ENCODE data around the gene ACTR3. TPM values are rescaled to one million over a fixed set of nuclear protein-coding genes. Genes with fewer than 3 reads are reported as not detected.

Gene ACTR3
- total and polyA plus RNA-seq, 2 of the 8 experiments (the other 6 are each of a cell fraction or from before 2014, with no cell fraction given) = 51.7 to 184 TPM

DNA sequence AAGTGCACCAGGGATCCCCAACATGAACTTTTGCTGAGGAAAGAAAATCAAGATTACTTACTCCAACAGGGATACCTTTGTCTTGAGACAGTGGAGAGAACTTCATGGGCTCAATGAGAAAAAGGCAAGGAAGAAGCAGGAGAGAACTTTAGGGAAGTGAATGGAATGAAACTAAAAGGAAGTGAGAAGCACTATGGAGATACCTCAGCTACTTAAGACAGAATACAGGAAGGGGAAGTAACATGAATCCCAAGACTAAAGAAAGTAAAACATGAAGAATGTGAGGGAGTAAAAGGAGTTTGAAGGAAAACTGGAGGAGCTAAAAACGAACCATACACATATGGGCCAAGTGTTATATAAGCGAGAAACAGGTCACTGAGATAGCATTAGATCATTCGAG lies 32.4 kb upstream of the ACTR3 start:
- H3K27ac ChIP-seq (ENCODE audit: low read depth, low read length) = no peak overlapping the region
- no peak for FAIRE-seq
- no peaks in the 10 kb centered on the region for H4K20me1 ChIP-seq (replicated peaks in 1 of 2; ENCODE audit: control insufficient read depth in 1 of 2, insufficient read depth in 2 of 2, low read length in 2 of 2)
- H2BK12ac ChIP-seq (ENCODE audit: low read depth, low read length) = no peak overlapping the region
- no peak overlapping the region for H3K18ac ChIP-seq (ENCODE audit: extremely low read depth, low read length)
- no peak overlapping the region for H2AFZ ChIP-seq (ENCODE audit: low read length)
- H3K79me2 ChIP-seq (ENCODE audit: control insufficient read depth in 1 of 2, insufficient read depth in 2 of 2, low read length in 2 of 2) = no peaks in the 10 kb centered on the region
- H3K4ac ChIP-seq (replicated peaks; ENCODE audit: insufficient read length, low read depth, low read length) = no peak overlapping the region
- H3K79me1 ChIP-seq (ENCODE audit: low read depth, low read length) = no peaks in the 10 kb centered on the region
- no peak overlapping the region for H4K8ac ChIP-seq (ENCODE audit: extremely low read depth, insufficient read depth, low read length)
- ChIA-PET POLR2A (ENCODE audit: partially characterized antibody) (no interaction called here), CTCF (ENCODE audit: partially characterized antibody) (interaction anchor here (1.1 kb wide), 1 partner anchor 10 kb away, joined by 3 read pairs; no protein-coding TSS in a partner anchor)
- 0 out of 7 replicates have a peak, but pooled peaks cover 0 to under 1% (median 0%) of the 10 kb centered on the region in 4 experiments for H3K27me3 ChIP-seq (replicated peaks in 1 of 4; ENCODE audit: control insufficient read depth in 3 of 4, extremely low read depth in 1 of 4, insufficient read depth in 3 of 4, low read length in 3 of 4)
- no peak overlapping the region for H3K4me2 ChIP-seq (ENCODE audit: insufficient read depth in 1 of 2, low read depth in 2 of 2, low read length in 2 of 2)
- H3K23ac ChIP-seq (ENCODE audit: insufficient read length) = no peak overlapping the region
- no peak overlapping the region for H4K5ac ChIP-seq (ENCODE audit: insufficient read length, low read depth, low read length)
- no peak overlapping the region for H2BK120ac ChIP-seq (replicated peaks; ENCODE audit: low read depth, low read length)
- no peak overlapping the region for H2BK5ac ChIP-seq (ENCODE audit: low read depth, low read length)
- no peak overlapping the region for H4K91ac ChIP-seq (replicated peaks; ENCODE audit: insufficient read length, low read length)
- 89% methylated on average over 3 of the region's 3 CpGs; no CpG with 5 or more reads in 1 of the 2 experiments for WGBS, 2 experiments (ENCODE audit: extremely low coverage in 1 of 2, insufficient coverage in 1 of 2, insufficient read length in 1 of 2, insufficient replicate concordance in 2 of 2, low coverage in 1 of 2, low lambda C conversion rate in 2 of 2, missing lambda C conversion rate in 1 of 2)
- H3K14ac ChIP-seq (ENCODE audit: insufficient read length) = no peak overlapping the region
- no peak overlapping the region for H2AK5ac ChIP-seq (ENCODE audit: low read depth, low read length)
- H3K36me3 ChIP-seq (ENCODE audit: control insufficient read depth in 2 of 4, insufficient read depth in 4 of 4, low read length in 3 of 4) = no peaks in the 10 kb centered on the region
- H3K9ac ChIP-seq (replicated peaks in 1 of 4; ENCODE audit: extremely low read depth in 1 of 4, low read depth in 3 of 4, low read length in 3 of 4) = no peak overlapping the region
- H3K9me3 ChIP-seq (ENCODE audit: insufficient read depth in 2 of 2, low read depth in 1 of 2, low read length in 1 of 2) = no peaks in the 10 kb centered on the region
- no peak for DNase-seq (ENCODE audit: low read depth in 1 of 2, low spot score in 2 of 2)
- H3K4me3 ChIP-seq (ENCODE audit: extremely low read depth in 1 of 4, insufficient read depth in 2 of 4, low read depth in 3 of 4, low read length in 4 of 4) = no peak overlapping the region
- no peak overlapping the region for H2BK15ac ChIP-seq (ENCODE audit: low read length)
- no peak overlapping the region for H3K56ac ChIP-seq (replicated peaks; ENCODE audit: insufficient read length, low read depth, low read length)
- no peaks in the 10 kb centered on the region for H3K4me1 ChIP-seq (replicated peaks in 1 of 4; ENCODE audit: control insufficient read depth in 3 of 4, insufficient read depth in 4 of 4, low read length in 3 of 4)
- H3K23me2 ChIP-seq (ENCODE audit: low read depth, low read length) = no peaks in the 10 kb centered on the region; the same call in 1 of the 2 replicates
- no peak overlapping the region for H2BK20ac ChIP-seq (ENCODE audit: low read length)
- TF ChIP-seq RAD21 (IDR thresholded peaks at IDR 0.05 in 1 of 2, conservative IDR thresholded peaks at IDR 0.05 in 1 of 2; ENCODE audit: low read depth in 2 of 2, low read length in 2 of 2) (no peak), SP1 (IDR thresholded peaks at IDR 0.05; ENCODE audit: low read depth, low read length) (no peak), BRCA1 (IDR thresholded peaks at IDR 0.05; ENCODE audit: low read depth, low read length) (no peak), BACH1 (IDR thresholded peaks at IDR 0.05; ENCODE audit: low read length) (no peak), RNF2 (IDR thresholded peaks at IDR 0.05; ENCODE audit: borderline replicate concordance, low read depth, low read length, missing control alignments, poor library complexity, severe bottlenecking) (no peak)
- TF ChIP-seq, protein P1, sequence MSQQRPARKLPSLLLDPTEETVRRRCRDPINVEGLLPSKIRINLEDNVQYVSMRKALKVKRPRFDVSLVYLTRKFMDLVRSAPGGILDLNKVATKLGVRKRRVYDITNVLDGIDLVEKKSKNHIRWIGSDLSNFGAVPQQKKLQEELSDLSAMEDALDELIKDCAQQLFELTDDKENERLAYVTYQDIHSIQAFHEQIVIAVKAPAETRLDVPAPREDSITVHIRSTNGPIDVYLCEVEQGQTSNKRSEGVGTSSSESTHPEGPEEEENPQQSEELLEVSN (IDR thresholded peaks at IDR 0.05) = no peak
